BE2C (cell line): Measurements from ENCODE around the gene ALG11.
"Not testable (repeated sequence)": the region's sequence is repeated elsewhere in the genome, so short reads cannot be mapped to it uniquely, and the experiment has no call there.

Experiments used
- DNase-seq: peaks from one replicate; pipeline ENCODE4 v3.0.0-alpha.2; 2020
- H3K27me3 ChIP-seq: fragments of 250-450 bp; sonication (Bioruptor Pico); 2 replicates; pipeline ENCODE4 v1.5.1; 2020; ENCODE audit warnings: mild to moderate bottlenecking
- H3K36me3 ChIP-seq: fragments of 250-450 bp; sonication (Bioruptor Pico); 2 replicates; pipeline ENCODE4 v1.5.1; 2020; ENCODE audit warnings: mild to moderate bottlenecking
- H3K4me1 ChIP-seq: fragments of 250-450 bp; sonication (Bioruptor Pico); 2 replicates; pipeline ENCODE4 v1.5.1; 2020
- H3K4me3 ChIP-seq: 2 replicates; pipeline ENCODE4 v1.5.1; 2011; ENCODE audit warnings: low read depth, low read length
- H3K9me3 ChIP-seq: fragments of 250-450 bp; sonication (Bioruptor Pico); 2 replicates; pipeline ENCODE4 v1.5.1; 2020
- CTCF ChIP-seq: IDR thresholded peaks from 2 replicates; pipeline ENCODE4 v1.5.1; 2012; ENCODE audit warnings: mild to moderate bottlenecking, low read depth, low read length

Gene ALG11

GRCh38 chr13:52051400-52051799 lies 39.2 kb downstream of the ALG11 start:
- H3K4me3 ChIP-seq = no peak overlapping the region
- no peak for TF ChIP-seq CTCF
- no peaks in the 10 kb centered on the region for H3K27me3 ChIP-seq
- H3K36me3 ChIP-seq = no peaks in the 10 kb centered on the region
- no peak for DNase-seq
- H3K4me1 ChIP-seq = peaks cover 5% of the 10 kb centered on the region; the same call in 1 of the 2 replicates
- no peaks in the 10 kb centered on the region for H3K9me3 ChIP-seq

GRCh38 chr13:52053460-52053859 lies 41.3 kb downstream of the ALG11 start:
- Histone ChIP-seq H3K27me3 (no peaks in the 10 kb centered on the region), H3K9me3 (no peaks in the 10 kb centered on the region), H3K4me1 (peaks cover 5% of the 10 kb centered on the region; the same call in 1 of the 2 replicates), H3K4me3 (no peak overlapping the region), H3K36me3 (no peaks in the 10 kb centered on the region)
- peak; percentile 12 for DNase-seq
- no peak for TF ChIP-seq CTCF

DNA sequence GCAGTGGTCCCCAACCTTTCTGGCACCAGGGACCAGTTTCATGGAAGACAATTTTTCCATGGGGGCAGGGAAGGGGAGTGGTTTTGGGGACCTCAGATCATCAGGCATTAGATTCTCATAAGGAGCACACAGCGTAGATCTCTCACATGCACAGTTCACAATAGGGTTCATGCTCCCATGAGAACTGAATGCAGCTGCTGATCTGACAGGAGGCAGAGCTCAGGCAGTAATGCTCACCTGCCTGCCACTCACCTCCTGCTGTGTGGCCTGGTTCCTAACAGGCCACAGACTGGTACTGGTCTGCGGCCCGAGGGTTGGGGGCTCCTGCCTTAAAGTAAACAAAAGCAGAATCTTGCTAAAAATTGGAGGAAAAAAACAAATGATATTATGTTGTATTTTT lies 48.9 kb downstream of the ALG11 start:
- H3K4me1 ChIP-seq, H3K27me3 ChIP-seq, DNase-seq, H3K9me3 ChIP-seq, H3K4me3 ChIP-seq, H3K36me3 ChIP-seq: not testable (repeated sequence)

DNA sequence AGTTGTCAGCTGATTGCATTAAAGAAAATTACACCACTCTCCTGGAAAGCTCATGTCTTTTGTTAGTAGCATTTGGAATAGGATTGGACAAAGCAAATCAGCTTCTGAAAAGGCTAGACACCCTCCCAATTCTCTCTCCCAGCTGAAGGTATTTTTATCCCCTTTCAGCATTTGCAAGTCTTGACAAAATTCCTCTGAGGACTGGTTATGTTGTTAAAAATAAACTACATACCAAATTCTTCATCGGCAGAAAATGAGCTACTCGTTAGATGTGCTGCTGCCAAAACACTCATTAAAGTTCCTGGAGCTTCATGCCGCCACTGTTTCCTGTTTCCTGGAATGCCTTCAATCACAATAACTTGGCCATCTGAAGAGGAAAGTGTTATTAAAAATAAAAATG lies 49.4 kb downstream of the ALG11 start:
- DNase-seq = no peak
- H3K4me3 ChIP-seq = no peak overlapping the region
- no peaks in the 10 kb centered on the region for H3K9me3 ChIP-seq

GRCh38 chr13:52067237-52067636 lies 55.0 kb downstream of the ALG11 start:
- Histone ChIP-seq H3K4me1 (no peaks in the 10 kb centered on the region), H3K9me3 (no peaks in the 10 kb centered on the region; the same call in 1 of the 2 replicates), H3K27me3 (no peaks in the 10 kb centered on the region), H3K4me3 (no peak overlapping the region), H3K36me3 (no peaks in the 10 kb centered on the region)
- TF ChIP-seq CTCF = no peak
- no peak for DNase-seq

More for the DNA sequence above, 49.4 kb downstream of the ALG11 start:
- H3K4me1 ChIP-seq = no peaks in the 10 kb centered on the region
- no peaks in the 10 kb centered on the region for H3K36me3 ChIP-seq
- no peaks in the 10 kb centered on the region for H3K27me3 ChIP-seq
- TF ChIP-seq CTCF = no peak

GRCh38 chr13:52070929-52071523 lies 58.8 kb downstream of the ALG11 start:
- Histone ChIP-seq H3K9me3 (no peaks in the 10 kb centered on the region; the same call in 1 of the 2 replicates), H3K27me3 (no peaks in the 10 kb centered on the region), H3K36me3 (no peaks in the 10 kb centered on the region), H3K4me1 (no peaks in the 10 kb centered on the region), H3K4me3 (no peak overlapping the region)
- peak; percentile 50 for TF ChIP-seq CTCF
- no peak for DNase-seq
